Measurements from ENCODE around the gene LRRC2.

The LRRC2 gene

GRCh38 chr3:46536758-46537157 lies 29.3 kb downstream of the LRRC2 start:
- Histone ChIP-seq H3K9me3 (ENCODE audit: insufficient read depth, low read length) (peaks cover 6% of the 10 kb centered on the region; the same call in 1 of the 2 replicates), H3K27me3 (ENCODE audit: low read depth, low read length) (peaks cover 51% of the 10 kb centered on the region), H3K4me3 (ENCODE audit: low read length) (peak overlapping the region; percentile 47), H3K36me3 (replicated peaks; ENCODE audit: low read depth, low read length) (peaks cover 4% of the 10 kb centered on the region), H3K4me1 (ENCODE audit: low read length) (peaks cover 54% of the 10 kb centered on the region), H3K4me2 (ENCODE audit: low read length) (peak overlapping the region; percentile 67), H3K9ac (ENCODE audit: low read length) (peak overlapping the region; percentile 43; the same call in 1 of the 2 replicates), H4K20me1 (ENCODE audit: insufficient read depth, low read length) (no peaks in the 10 kb centered on the region), H3K79me2 (ENCODE audit: low read length) (no peaks in the 10 kb centered on the region), H2AFZ (ENCODE audit: low read depth, low read length) (peak overlapping the region; percentile 13; the same call in 1 of the 2 replicates), H3K27ac (ENCODE audit: low read length) (peak overlapping the region; percentile 88)
- TF ChIP-seq, protein P1, sequence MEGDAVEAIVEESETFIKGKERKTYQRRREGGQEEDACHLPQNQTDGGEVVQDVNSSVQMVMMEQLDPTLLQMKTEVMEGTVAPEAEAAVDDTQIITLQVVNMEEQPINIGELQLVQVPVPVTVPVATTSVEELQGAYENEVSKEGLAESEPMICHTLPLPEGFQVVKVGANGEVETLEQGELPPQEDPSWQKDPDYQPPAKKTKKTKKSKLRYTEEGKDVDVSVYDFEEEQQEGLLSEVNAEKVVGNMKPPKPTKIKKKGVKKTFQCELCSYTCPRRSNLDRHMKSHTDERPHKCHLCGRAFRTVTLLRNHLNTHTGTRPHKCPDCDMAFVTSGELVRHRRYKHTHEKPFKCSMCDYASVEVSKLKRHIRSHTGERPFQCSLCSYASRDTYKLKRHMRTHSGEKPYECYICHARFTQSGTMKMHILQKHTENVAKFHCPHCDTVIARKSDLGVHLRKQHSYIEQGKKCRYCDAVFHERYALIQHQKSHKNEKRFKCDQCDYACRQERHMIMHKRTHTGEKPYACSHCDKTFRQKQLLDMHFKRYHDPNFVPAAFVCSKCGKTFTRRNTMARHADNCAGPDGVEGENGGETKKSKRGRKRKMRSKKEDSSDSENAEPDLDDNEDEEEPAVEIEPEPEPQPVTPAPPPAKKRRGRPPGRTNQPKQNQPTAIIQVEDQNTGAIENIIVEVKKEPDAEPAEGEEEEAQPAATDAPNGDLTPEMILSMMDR (IDR thresholded peaks at IDR 0.05; ENCODE audit: low read depth, low read length): no peak
- no peak for TF ChIP-seq EZH2phosphoT487 (IDR thresholded peaks at IDR 0.05; ENCODE audit: low read depth)

DNA sequence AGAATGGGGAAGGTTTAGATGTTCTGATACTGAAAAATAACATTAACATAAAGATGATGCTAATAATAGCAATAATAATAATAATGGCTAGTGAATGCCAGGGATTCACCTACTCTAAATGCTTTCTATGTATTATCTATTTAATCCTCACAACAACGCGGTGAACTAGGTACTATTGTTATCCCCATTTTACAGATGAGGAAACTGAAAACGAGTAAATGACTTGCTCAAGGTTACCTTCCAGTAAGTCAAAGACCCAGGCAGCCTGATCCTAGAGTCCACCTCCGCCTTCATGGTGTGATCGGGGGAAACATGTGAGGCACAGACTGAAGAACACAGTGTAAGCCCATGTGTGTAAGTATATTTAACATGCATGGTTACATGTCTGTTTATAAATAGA lies 30.4 kb downstream of the LRRC2 start:
- Histone ChIP-seq H3K79me2 (ENCODE audit: low read length) (no peaks in the 10 kb centered on the region), H3K27ac (ENCODE audit: low read length) (no peak overlapping the region), H3K27me3 (ENCODE audit: low read depth, low read length) (peaks cover 59% of the 10 kb centered on the region), H3K9me3 (ENCODE audit: insufficient read depth, low read length) (peaks cover 6% of the 10 kb centered on the region; the same call in 1 of the 2 replicates), H3K36me3 (replicated peaks; ENCODE audit: low read depth, low read length) (peaks cover 4% of the 10 kb centered on the region), H2AFZ (ENCODE audit: low read depth, low read length) (no peak overlapping the region), H3K9ac (ENCODE audit: low read length) (no peak overlapping the region), H3K4me1 (ENCODE audit: low read length) (peaks cover 47% of the 10 kb centered on the region), H3K4me3 (ENCODE audit: low read length) (no peak overlapping the region), H3K4me2 (ENCODE audit: low read length) (no peak overlapping the region), H4K20me1 (ENCODE audit: insufficient read depth, low read length) (no peaks in the 10 kb centered on the region)
- no peak for TF ChIP-seq EZH2phosphoT487 (IDR thresholded peaks at IDR 0.05; ENCODE audit: low read depth)
- TF ChIP-seq, protein P1 (IDR thresholded peaks at IDR 0.05; ENCODE audit: low read depth, low read length): no peak

GRCh38 chr3:46533091-46533490 lies 33.0 kb downstream of the LRRC2 start:
- H3K79me2 ChIP-seq (ENCODE audit: low read length): no peaks in the 10 kb centered on the region
- peaks cover 24% of the 10 kb centered on the region for H3K4me1 ChIP-seq (ENCODE audit: low read length)
- peaks cover 50% of the 10 kb centered on the region for H3K27me3 ChIP-seq (ENCODE audit: low read depth, low read length)
- no peaks in the 10 kb centered on the region for H4K20me1 ChIP-seq (ENCODE audit: insufficient read depth, low read length)
- no peaks in the 10 kb centered on the region for H3K9me3 ChIP-seq (ENCODE audit: insufficient read depth, low read length)
- TF ChIP-seq, protein P1 (IDR thresholded peaks at IDR 0.05; ENCODE audit: low read depth, low read length): no peak
- TF ChIP-seq EZH2phosphoT487 (IDR thresholded peaks at IDR 0.05; ENCODE audit: low read depth): no peak
- no peak overlapping the region for H3K9ac ChIP-seq (ENCODE audit: low read length)
- H3K27ac ChIP-seq (ENCODE audit: low read length): no peak overlapping the region
- no peaks in the 10 kb centered on the region for H3K36me3 ChIP-seq (replicated peaks; ENCODE audit: low read depth, low read length)
- no peak overlapping the region for H3K4me3 ChIP-seq (ENCODE audit: low read length)
- no peak overlapping the region for H3K4me2 ChIP-seq (ENCODE audit: low read length)
- H2AFZ ChIP-seq (ENCODE audit: low read depth, low read length): no peak overlapping the region

DNA sequence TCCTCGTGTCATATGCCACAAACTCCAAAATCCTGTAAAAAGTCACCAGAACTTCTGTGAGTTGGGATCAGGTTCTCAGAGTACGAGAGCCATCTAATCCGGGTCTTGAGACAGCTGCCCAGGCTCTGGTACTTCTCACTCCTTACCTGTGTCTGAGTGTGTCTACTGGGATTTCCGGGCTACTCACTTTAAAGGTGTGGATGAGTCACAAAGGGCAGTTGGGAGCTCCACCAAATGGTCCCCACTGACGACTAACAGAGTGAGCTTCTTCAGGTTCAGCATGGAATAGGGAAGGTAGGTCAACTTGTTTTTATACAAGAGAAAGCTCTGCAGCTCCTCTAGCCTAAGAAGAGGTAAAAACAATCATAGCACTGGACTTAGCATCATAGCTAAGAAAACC lies 38.9 kb downstream of the LRRC2 start:
- H3K4me2 ChIP-seq (ENCODE audit: low read length): no peak overlapping the region
- no peak overlapping the region for H3K27ac ChIP-seq (ENCODE audit: low read length)
- TF ChIP-seq, protein P1 (IDR thresholded peaks at IDR 0.05; ENCODE audit: low read depth, low read length): no peak
- no peak for TF ChIP-seq EZH2phosphoT487 (IDR thresholded peaks at IDR 0.05; ENCODE audit: low read depth)
- H3K79me2 ChIP-seq (ENCODE audit: low read length): no peaks in the 10 kb centered on the region
- peaks cover 11% of the 10 kb centered on the region for H3K4me1 ChIP-seq (ENCODE audit: low read length)
- no peak overlapping the region for H2AFZ ChIP-seq (ENCODE audit: low read depth, low read length)
- H3K27me3 ChIP-seq (ENCODE audit: low read depth, low read length): peaks cover 17% of the 10 kb centered on the region; the same call in 1 of the 2 replicates
- no peaks in the 10 kb centered on the region for H4K20me1 ChIP-seq (ENCODE audit: insufficient read depth, low read length)
- no peak overlapping the region for H3K4me3 ChIP-seq (ENCODE audit: low read length)
- no peak overlapping the region for H3K9ac ChIP-seq (ENCODE audit: low read length)
- H3K36me3 ChIP-seq (replicated peaks; ENCODE audit: low read depth, low read length): no peaks in the 10 kb centered on the region
- no peaks in the 10 kb centered on the region for H3K9me3 ChIP-seq (ENCODE audit: insufficient read depth, low read length)

Measured in OCI-LY3 (cell line).